Mesenchymal stem cell (in vitro differentiated cells and primary cell): Measurements from ENCODE around the gene CTXN2.

Experiments
- DNase-seq: peaks from one replicate; pipeline ENCODE4 v3.0.0-alpha.2; 2013
- H2AFZ ChIP-seq: one replicate; pipeline ENCODE4 v1.6.1; 2013; ENCODE audit warnings: low read depth, mild to moderate bottlenecking, control low read depth, inconsistent platforms, low read length, moderate library complexity
- H2AK5ac ChIP-seq: 2 replicates; pipeline ENCODE4 v1.6.1; 2013; ENCODE audit warnings: low read length, moderate library complexity, mild to moderate bottlenecking, inconsistent platforms; ENCODE audit not compliant: severe bottlenecking
- H2BK120ac ChIP-seq: one replicate; pipeline ENCODE4 v1.6.1; 2013; ENCODE audit warnings: low read depth, mild to moderate bottlenecking, inconsistent platforms, low read length, moderate library complexity
- H2BK12ac ChIP-seq, 2 experiments: one replicate each; pipeline ENCODE4 v1.6.1; 2013; ENCODE audit warnings: inconsistent platforms in 2 of 2, low read length in 2 of 2, mild to moderate bottlenecking in 2 of 2, moderate library complexity in 2 of 2, control low read depth in 1 of 2
- H2BK15ac ChIP-seq: one replicate; pipeline ENCODE4 v1.6.1; 2013; ENCODE audit warnings: mild to moderate bottlenecking, low read depth, inconsistent platforms; ENCODE audit not compliant: poor library complexity, severe bottlenecking
- H2BK5ac ChIP-seq: 2 replicates; pipeline ENCODE4 v1.6.1; 2013; ENCODE audit warnings: low read depth, mild to moderate bottlenecking, low read length, control low read depth, inconsistent platforms; ENCODE audit not compliant: poor library complexity, severe bottlenecking
- H3K14ac ChIP-seq, 2 experiments: one replicate each; pipeline ENCODE4 v1.6.1; 2013; ENCODE audit warnings: inconsistent platforms in 2 of 2, low read length in 2 of 2, control low read depth in 1 of 2, mild to moderate bottlenecking in 1 of 2, moderate library complexity in 1 of 2
- H3K18ac ChIP-seq, 2 experiments: one replicate each; pipeline ENCODE4 v1.6.1; 2013; ENCODE audit warnings: inconsistent platforms in 2 of 2, low read length in 2 of 2, control low read depth in 1 of 2, low read depth in 1 of 2, mild to moderate bottlenecking in 1 of 2
- H3K23ac ChIP-seq, 2 experiments: one replicate each; pipeline ENCODE4 v1.6.1; 2013; ENCODE audit warnings: inconsistent platforms in 2 of 2, low read length in 2 of 2, mild to moderate bottlenecking in 2 of 2, moderate library complexity in 2 of 2, control low read depth in 1 of 2
- H3K27ac ChIP-seq: 2 replicates; pipeline ENCODE4 v1.5.1; 2013; ENCODE audit warnings: mild to moderate bottlenecking, moderate library complexity, low read length, control low read depth, inconsistent platforms; ENCODE audit not compliant: poor library complexity, severe bottlenecking
- H3K27me3 ChIP-seq, 2 experiments: 2 replicates each; pipeline versions ENCODE4 v1.6.1 to v1.7.0; 2013; ENCODE audit warnings: low read length in 2 of 2, mild to moderate bottlenecking in 2 of 2, moderate library complexity in 2 of 2, control low read depth in 1 of 2, inconsistent platforms in 1 of 2; ENCODE audit not compliant: control insufficient read depth in 1 of 2, insufficient read depth in 1 of 2
- H3K36me3 ChIP-seq, 2 experiments: 2 replicates each; pipeline versions ENCODE4 v1.6.1 to v1.7.0; 2013; ENCODE audit warnings: low read length in 2 of 2, control low read depth in 1 of 2, inconsistent platforms in 1 of 2, low read depth in 1 of 2, mild to moderate bottlenecking in 1 of 2; ENCODE audit not compliant: insufficient read depth in 2 of 2, control insufficient read depth in 1 of 2
- H3K4ac ChIP-seq, 2 experiments: one replicate each; pipeline ENCODE4 v1.6.1; 2013; ENCODE audit warnings: inconsistent platforms in 2 of 2, low read length in 2 of 2, mild to moderate bottlenecking in 2 of 2, moderate library complexity in 2 of 2, control low read depth in 1 of 2, low read depth in 1 of 2
- H3K4me1 ChIP-seq: 2 replicates; pipeline ENCODE4 v1.6.1; 2013; ENCODE audit warnings: low read depth, low read length, control low read depth; ENCODE audit not compliant: control insufficient read depth, insufficient read depth
- H3K4me2 ChIP-seq: 2 replicates; pipeline ENCODE4 v1.6.1; 2013; ENCODE audit warnings: low read length, mild to moderate bottlenecking, inconsistent platforms; ENCODE audit not compliant: poor library complexity, severe bottlenecking
- H3K4me3 ChIP-seq, 2 experiments: 2 replicates each; pipeline versions ENCODE4 v1.5.1 to v1.7.0; 2013; ENCODE audit warnings: low read length in 2 of 2, mild to moderate bottlenecking in 2 of 2, control low read depth in 1 of 2, low read depth in 1 of 2; ENCODE audit not compliant: insufficient read depth in 1 of 2
- H3K79me1 ChIP-seq: replicated peaks from 2 replicates; pipeline ENCODE4 v1.6.1; 2013; ENCODE audit warnings: mild to moderate bottlenecking, control low read depth, low read length, inconsistent platforms; ENCODE audit not compliant: poor library complexity, severe bottlenecking
- H3K9ac ChIP-seq: 2 replicates; pipeline ENCODE4 v1.7.0; 2013; ENCODE audit warnings: mild to moderate bottlenecking, low read length, moderate library complexity
- H3K9me3 ChIP-seq: 2 replicates; pipeline ENCODE4 v1.7.0; 2013; ENCODE audit warnings: mild to moderate bottlenecking, low read length; ENCODE audit not compliant: control insufficient read depth
- H4K8ac ChIP-seq: one replicate; pipeline ENCODE4 v1.6.1; 2013; ENCODE audit warnings: inconsistent platforms, mild to moderate bottlenecking, low read length, moderate library complexity
- H4K91ac ChIP-seq: one replicate; pipeline ENCODE4 v1.6.1; 2013; ENCODE audit warnings: mild to moderate bottlenecking, low read length, inconsistent platforms
- WGBS: methylation state at CpG from one replicate; pipeline ENCODE4 v1.1.7; 2013; ENCODE audit warnings: mixed read lengths; 5-methylcytosine and 5-hydroxymethylcytosine counted together

CTXN2 gene

DNA sequence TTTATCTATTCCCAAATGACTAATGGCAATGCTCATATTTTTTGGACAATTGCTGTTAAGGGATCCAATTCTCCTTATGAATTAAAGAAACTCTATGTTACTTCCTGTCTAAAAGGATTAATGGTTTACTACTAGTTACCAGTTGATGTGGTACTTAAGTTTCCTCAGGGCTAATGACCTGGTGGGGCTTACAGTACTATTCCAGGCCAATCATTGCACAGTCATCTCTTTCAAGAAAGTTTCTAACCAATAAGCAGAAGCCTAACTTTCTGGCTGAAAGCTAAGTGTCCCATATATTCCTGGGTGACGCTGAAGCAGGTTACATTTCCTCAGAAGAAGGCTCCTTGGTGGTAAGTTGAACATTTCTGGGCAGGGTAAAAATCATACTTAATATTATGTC lies 14.5 kb downstream of the CTXN2 start, which contains the start of gene SLC12A1:
SLC12A1 (plus strand) TSS at position 322 of the 400 bp plus-strand sequence. CDS start 1,418 bp downstream, outside the sequence.
- H3K4ac ChIP-seq = no peak within 1 kb of the TSS

DNA sequence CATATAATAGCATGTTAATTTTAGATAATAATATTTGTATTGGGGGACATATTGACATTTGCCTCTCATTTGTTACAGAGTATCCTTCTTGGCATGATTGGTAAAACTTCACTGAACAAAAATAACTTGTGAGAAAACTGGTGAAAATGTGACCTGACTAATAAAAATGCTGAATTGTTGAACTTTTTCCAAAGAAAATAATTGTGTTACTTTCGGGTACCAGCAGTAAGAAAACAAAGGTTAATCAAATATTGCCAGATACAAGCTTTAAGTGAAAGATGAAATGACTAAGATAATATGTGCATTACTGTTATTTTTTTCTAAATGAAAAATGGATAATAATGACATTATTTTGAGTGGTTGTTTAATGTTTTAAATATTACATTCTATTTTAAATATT lies 29.8 kb downstream of the CTXN2 start:
- DNase-seq = no peak
- no peak overlapping the region for H2BK120ac ChIP-seq
- no peaks in the 10 kb centered on the region for H3K27me3 ChIP-seq
- no peaks in the 10 kb centered on the region for H3K36me3 ChIP-seq
- no peak overlapping the region for H2BK5ac ChIP-seq
- no peak overlapping the region for H2AK5ac ChIP-seq
- H3K4me1 ChIP-seq = no peaks in the 10 kb centered on the region
- WGBS = 83% methylated on average over 1 of the region's 1 CpG
- no peak overlapping the region for H3K23ac ChIP-seq
- H3K4me2 ChIP-seq = no peak overlapping the region
- no peak overlapping the region for H2BK15ac ChIP-seq
- no peak overlapping the region for H3K4ac ChIP-seq
- no peak overlapping the region for H4K91ac ChIP-seq
- no peak overlapping the region for H3K18ac ChIP-seq
- H4K8ac ChIP-seq = no peak overlapping the region
- H3K14ac ChIP-seq = no peak overlapping the region
- H2BK12ac ChIP-seq = no peak overlapping the region
- H3K9ac ChIP-seq = no peak overlapping the region
- H2AFZ ChIP-seq = no peak overlapping the region
- no peaks in the 10 kb centered on the region for H3K9me3 ChIP-seq
- H3K79me1 ChIP-seq = no peaks in the 10 kb centered on the region
- no peak overlapping the region for H3K27ac ChIP-seq
- H3K4me3 ChIP-seq = no peak overlapping the region

More for the DNA sequence above, 14.5 kb downstream of the CTXN2 start, which contains the start of gene SLC12A1:
- Histone ChIP-seq H3K4me3 (no peak within 1 kb of the TSS), H4K8ac (no peak within 1 kb of the TSS), H3K36me3 (no peaks in the 10 kb centered on the region), H3K4me1 (no peaks in the 10 kb centered on the region), H2AFZ (no peak within 1 kb of the TSS), H2BK15ac (no peak within 1 kb of the TSS), H3K23ac (no peak within 1 kb of the TSS), H2BK12ac (no peak within 1 kb of the TSS), H3K14ac (no peak within 1 kb of the TSS), H3K9ac (no peak within 1 kb of the TSS), H3K27ac (no peak within 1 kb of the TSS), H3K9me3 (no peaks in the 10 kb centered on the region), H3K79me1 (no peaks in the 10 kb centered on the region), H2BK120ac (no peak within 1 kb of the TSS), H2BK5ac (no peak within 1 kb of the TSS), H3K4me2 (no peak within 1 kb of the TSS), H3K18ac (no peak within 1 kb of the TSS), H4K91ac (no peak within 1 kb of the TSS), H3K27me3 (no peaks in the 10 kb centered on the region), H2AK5ac (no peak within 1 kb of the TSS)
- WGBS = 70% methylated on average over 1 of the region's 1 CpG
- DNase-seq = no peak

DNA sequence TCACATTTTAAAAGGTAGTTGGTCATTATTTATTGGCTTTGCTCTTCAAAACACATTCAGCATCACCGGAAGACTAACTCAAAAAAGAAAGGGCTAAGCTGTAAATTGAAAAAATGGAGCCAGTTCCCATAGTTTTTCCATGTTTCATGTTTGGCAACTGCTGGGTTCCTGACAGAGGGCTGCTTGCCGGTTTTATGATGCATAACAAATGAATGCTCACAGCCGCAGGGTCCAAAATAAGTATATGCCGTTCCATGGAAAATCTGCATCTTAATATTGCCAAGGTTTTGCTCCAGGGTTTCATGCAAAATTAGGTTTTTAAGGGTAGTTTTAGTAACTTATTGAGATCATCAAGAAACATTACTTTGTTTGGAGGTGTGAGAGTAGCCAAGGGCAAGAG lies 30.4 kb downstream of the CTXN2 start:
- H2AFZ ChIP-seq = no peak overlapping the region
- no peak overlapping the region for H3K14ac ChIP-seq
- H3K27me3 ChIP-seq = no peaks in the 10 kb centered on the region
- no peaks in the 10 kb centered on the region for H3K9me3 ChIP-seq
- no peaks in the 10 kb centered on the region for H3K79me1 ChIP-seq
- no peak overlapping the region for H4K8ac ChIP-seq
- no peak overlapping the region for H3K23ac ChIP-seq
- H3K9ac ChIP-seq = no peak overlapping the region
- H2AK5ac ChIP-seq = no peak overlapping the region
- no peak overlapping the region for H3K4me2 ChIP-seq
- DNase-seq = no peak
- no peak overlapping the region for H2BK120ac ChIP-seq
- no peak overlapping the region for H2BK12ac ChIP-seq
- no peaks in the 10 kb centered on the region for H3K4me1 ChIP-seq
- no peak overlapping the region for H4K91ac ChIP-seq
- no peak overlapping the region for H3K4ac ChIP-seq
- H3K27ac ChIP-seq = no peak overlapping the region
- H3K18ac ChIP-seq = no peak overlapping the region
- H2BK15ac ChIP-seq = no peak overlapping the region
- whole genome bisulfite sequencing = 92% methylated on average over 4 of the region's 4 CpGs
- H3K36me3 ChIP-seq = no peaks in the 10 kb centered on the region
- no peak overlapping the region for H2BK5ac ChIP-seq
- H3K4me3 ChIP-seq = no peak overlapping the region

DNA sequence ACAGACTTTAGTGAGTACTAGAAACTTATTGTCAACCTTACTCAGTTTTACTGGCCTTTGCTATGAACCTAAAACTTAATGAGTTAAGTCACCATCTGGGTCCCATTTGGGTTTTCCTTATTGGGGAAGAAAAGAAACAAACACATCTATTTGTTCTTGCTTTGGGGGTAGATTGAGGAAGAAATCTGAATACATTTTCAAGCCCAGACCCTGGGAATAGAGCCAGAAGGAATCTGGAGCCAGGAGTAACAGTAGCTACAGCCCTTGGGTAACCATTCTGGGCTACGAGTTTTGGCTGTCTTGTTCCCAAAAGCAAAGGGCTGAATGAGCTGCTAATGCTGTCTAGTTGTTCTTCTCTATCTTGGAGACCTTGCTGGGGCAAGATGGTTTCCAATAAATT lies 31.2 kb downstream of the CTXN2 start:
- Histone ChIP-seq H3K14ac (no peak overlapping the region), H3K4me2 (no peak overlapping the region), H3K27me3 (no peaks in the 10 kb centered on the region), H3K4ac (no peak overlapping the region), H3K27ac (no peak overlapping the region), H2BK15ac (no peak overlapping the region), H2BK5ac (no peak overlapping the region), H3K18ac (no peak overlapping the region), H3K36me3 (no peaks in the 10 kb centered on the region), H2AK5ac (no peak overlapping the region), H2BK12ac (no peak overlapping the region), H3K79me1 (no peaks in the 10 kb centered on the region), H2BK120ac (no peak overlapping the region), H3K4me3 (no peak overlapping the region), H3K23ac (no peak overlapping the region), H2AFZ (no peak overlapping the region), H4K8ac (no peak overlapping the region), H3K9me3 (no peaks in the 10 kb centered on the region), H3K9ac (no peak overlapping the region), H3K4me1 (no peaks in the 10 kb centered on the region), H4K91ac (no peak overlapping the region)
- 34% methylated on average over 1 of the region's 1 CpG for WGBS
- DNase-seq = no peak
